Fibroblast of the aortic adventitia (primary cell): ENCODE results near the gene MEGF9. TPM values are rescaled to one million over a fixed set of nuclear protein-coding genes. Genes with fewer than 3 reads are reported as not detected.

ENCODE experiments used
- DNase-seq: peaks from one replicate; pipeline ENCODE4 v3.0.0-alpha.2; 2010; ENCODE audit warnings: low read depth
- H3K4me3 ChIP-seq: 2 replicates; pipeline ENCODE4 v1.5.1; 2011; ENCODE audit warnings: low read depth, mild to moderate bottlenecking, control low read depth, low read length, moderate library complexity
- CTCF ChIP-seq: IDR thresholded peaks from 2 replicates; pipeline ENCODE4 v1.5.1; 2011; ENCODE audit warnings: mild to moderate bottlenecking, low read length, control low read depth, inconsistent platforms; ENCODE audit not compliant: insufficient read depth
- total RNA-seq: library from RNA; depleted of rRNA; stranded (reverse); fragments of >200 nt; gene quantifications from 2 replicates; pipeline ENCODE4 v1.2.3, GENCODE V29; 2012; ENCODE audit warnings: low replicate concordance

Gene MEGF9
- total RNA-seq, 1 donor = 14.1 TPM

- peak; percentile 92 for DNase-seq
- no peak overlapping the region for H3K4me3 ChIP-seq
- no peak for TF ChIP-seq CTCF
Measured at GRCh38 chr9:120733190-120733589, 18.9 kb upstream of the MEGF9 start.

GRCh38 chr9:120730654-120731514 lies 16.6 kb upstream of the MEGF9 start:
- H3K4me3 ChIP-seq = no peak overlapping the region
- peak; percentile 97 for DNase-seq
- no peak for TF ChIP-seq CTCF

- no peak overlapping the region for H3K4me3 ChIP-seq
- DNase-seq = peak; percentile 19
- TF ChIP-seq CTCF = peak; percentile 4
Measured at GRCh38 chr9:120729791-120730241, 15.5 kb upstream of the MEGF9 start.

GRCh38 chr9:120726484-120726883 lies 12.2 kb upstream of the MEGF9 start:
- TF ChIP-seq CTCF = no peak
- no peak for DNase-seq
- H3K4me3 ChIP-seq = no peak overlapping the region

- no peak overlapping the region for H3K4me3 ChIP-seq
- no peak for DNase-seq
- TF ChIP-seq CTCF = no peak
Measured at GRCh38 chr9:120725907-120726306, 11.6 kb upstream of the MEGF9 start.

- no peak overlapping the region for H3K4me3 ChIP-seq
- TF ChIP-seq CTCF = no peak
- DNase-seq = no peak
Measured at GRCh38 chr9:120724757-120725400, 10.6 kb upstream of the MEGF9 start.
